SK-N-SH (cell line): ENCODE results near the gene DDX31. TPM values are rescaled to one million over a fixed set of nuclear protein-coding genes. Genes with fewer than 3 reads are reported as not detected.

ENCODE experiments used
- CTCF ChIA-PET: fragments of 300-600, 350-600 bp; formaldehyde crosslinking; extraction: SDS; loops from one replicate; lab custom pipeline; 2021; lab: Yijun Ruan, JAX
- POLR2A ChIA-PET: fragments of 350-600 bp; sonication (Branson Sonifier 250); formaldehyde crosslinking; extraction: SDS; loops from one replicate; lab custom pipeline; 2020; ENCODE audit warnings: antibody characterized with exemption, inconsistent platforms; lab: Yijun Ruan, JAX
- DNase-seq: peaks from one replicate; pipeline ENCODE4 v3.0.0; 2012
- H2AFZ ChIP-seq: fragments of 200-600 bp; sonication (generic); 2 replicates; pipeline ENCODE4 v1.8.1; 2016; ENCODE audit warnings: antibody characterized with exemption, mild to moderate bottlenecking, low read depth
- H3F3A ChIP-seq: fragments of 200-600 bp; sonication (generic); replicated peaks from 2 replicates; pipeline ENCODE3; 2016; ENCODE audit warnings: antibody characterized with exemption, mild to moderate bottlenecking; ENCODE audit not compliant: insufficient read depth
- H3K27ac ChIP-seq, 2 experiments: fragments of 200-500 bp in 1 of 2; fragments of 200-600 bp in 1 of 2; sonication (Bioruptor generic) in 1 of 2; sonication (generic), shearing (Covaris generic) in 1 of 2; 2 replicates each; pipeline versions ENCODE4 v1.5.1 to v1.6.1; 2014 to 2016; ENCODE audit warnings: low read depth in 2 of 2, inconsistent platforms in 1 of 2, low read length in 1 of 2, mild to moderate bottlenecking in 1 of 2, mixed read lengths in 1 of 2
- H3K27me3 ChIP-seq: fragments of 200-600 bp; sonication (generic), shearing (Covaris generic); 2 replicates; pipeline ENCODE4 v1.6.1; 2016; ENCODE audit warnings: mixed run types; ENCODE audit not compliant: insufficient read depth
- H3K36me3 ChIP-seq, 2 experiments: fragments of 200-500 bp in 1 of 2; fragments of 200-600 bp in 1 of 2; sonication (Bioruptor generic) in 1 of 2; sonication (generic) in 1 of 2; replicated peaks in 1 of 2; 2 replicates each; pipeline versions ENCODE3 to v1.5.1; 2014 to 2016; ENCODE audit warnings: low read length in 1 of 2, mild to moderate bottlenecking in 1 of 2; ENCODE audit not compliant: insufficient read depth in 2 of 2, control insufficient read depth in 1 of 2
- H3K4me1 ChIP-seq, 2 experiments: fragments of 200-500 bp in 1 of 2; fragments of 200-600 bp in 1 of 2; sonication (Bioruptor generic) in 1 of 2; sonication (generic), shearing (Covaris generic) in 1 of 2; 2 replicates each; pipeline versions ENCODE4 v1.5.1 to v1.6.1; 2014 to 2016; ENCODE audit warnings: low read depth in 1 of 2, low read length in 1 of 2, mixed run types in 1 of 2; ENCODE audit not compliant: insufficient read depth in 2 of 2, control insufficient read depth in 1 of 2
- H3K4me2 ChIP-seq: fragments of 200-600 bp; sonication (generic), shearing (Covaris generic); 2 replicates; pipeline ENCODE4 v1.6.1; 2017; ENCODE audit warnings: mixed run types
- H3K4me3 ChIP-seq, 2 experiments: fragments of 200-500 bp in 1 of 2; fragments of 200-600 bp in 1 of 2; sonication (Bioruptor generic) in 1 of 2; sonication (generic), shearing (Covaris generic) in 1 of 2; 2 replicates each; pipeline versions ENCODE4 v1.5.1 to v1.8.1; 2014 to 2016; ENCODE audit warnings: low read depth in 2 of 2, inconsistent platforms in 1 of 2, low read length in 1 of 2, mild to moderate bottlenecking in 1 of 2, mixed read lengths in 1 of 2, moderate library complexity in 1 of 2
- H3K79me2 ChIP-seq: fragments of 200-600 bp; sonication (generic); 2 replicates; pipeline ENCODE4 v1.8.1; 2017; ENCODE audit warnings: mild to moderate bottlenecking; ENCODE audit not compliant: insufficient read depth
- H3K9ac ChIP-seq: fragments of 200-600 bp; sonication (generic); 2 replicates; pipeline ENCODE4 v1.6.1; 2017; ENCODE audit warnings: mixed run types
- H3K9me2 ChIP-seq: fragments of 200-600 bp; sonication (generic); 2 replicates; pipeline ENCODE4 v1.6.1; 2017; ENCODE audit warnings: mixed run types
- H3K9me3 ChIP-seq: fragments of 200-600 bp; sonication (generic); 2 replicates; pipeline ENCODE4 v1.6.1; 2017; ENCODE audit warnings: mixed run types, mild to moderate bottlenecking, moderate library complexity
- H4K20me1 ChIP-seq: fragments of 200-600 bp; sonication (generic); 2 replicates; pipeline ENCODE4 v1.6.1; 2017; ENCODE audit warnings: mild to moderate bottlenecking, mixed run types; ENCODE audit not compliant: insufficient read depth
- ELF1 ChIP-seq: IDR thresholded peaks from 2 replicates; pipeline ENCODE4 v1.4.0; 2012
- FOXJ3 ChIP-seq: sonication (generic); formaldehyde crosslinking; IDR thresholded peaks from 2 replicates; pipeline ENCODE4 v1.5.1; 2020; ENCODE audit warnings: mild to moderate bottlenecking, missing genetic modification reagents
- FOXM1 ChIP-seq: IDR thresholded peaks from 2 replicates; pipeline ENCODE4 v1.4.0; 2012; ENCODE audit warnings: low read depth, mild to moderate bottlenecking
- GATA2 ChIP-seq: sonication (generic); formaldehyde crosslinking; IDR thresholded peaks from 2 replicates; pipeline ENCODE4 v1.5.0; 2020; ENCODE audit warnings: mild to moderate bottlenecking, missing genetic modification reagents
- IRF3 ChIP-seq: fragments of 150-350 bp; IDR thresholded peaks from 2 replicates; pipeline ENCODE4 v1.6.1; 2016; ENCODE audit warnings: mild to moderate bottlenecking, low read depth, low read length
- MAX ChIP-seq: IDR thresholded peaks from 2 replicates; pipeline ENCODE4 v1.4.0; 2012; ENCODE audit warnings: low read depth
- NFIC ChIP-seq: IDR thresholded peaks from 2 replicates; pipeline ENCODE4 v1.4.0; 2012; ENCODE audit warnings: borderline replicate concordance
- PBX3 ChIP-seq: IDR thresholded peaks from 2 replicates; pipeline ENCODE4; 2012
- POLR2AphosphoS5 ChIP-seq: IDR thresholded peaks from 2 replicates; pipeline ENCODE4 v1.6.1; 2012; ENCODE audit warnings: low read depth, low read length
- RCOR1 ChIP-seq: fragments of 150-350 bp; IDR thresholded peaks from 2 replicates; pipeline ENCODE4 v1.6.1; 2017; ENCODE audit warnings: antibody characterized with exemption, low read length
- RXRA ChIP-seq: IDR thresholded peaks from 2 replicates; pipeline ENCODE4 v1.4.0; 2012; ENCODE audit warnings: low read depth, mild to moderate bottlenecking, borderline replicate concordance
- SIN3A ChIP-seq: IDR thresholded peaks from 2 replicates; pipeline ENCODE4 v1.6.1; 2012; ENCODE audit warnings: low read depth, mild to moderate bottlenecking, low read length, moderate library complexity, borderline replicate concordance
- SMC3 ChIP-seq: IDR thresholded peaks from 2 replicates; pipeline ENCODE4 v1.6.1; 2012; ENCODE audit warnings: low read depth, low read length, improper control_type of control experiment
- TAF1 ChIP-seq: IDR thresholded peaks from 2 replicates; pipeline ENCODE4 v1.6.1; 2012; ENCODE audit warnings: low read depth, mild to moderate bottlenecking, low read length, moderate library complexity, borderline replicate concordance
- TCF12 ChIP-seq: IDR thresholded peaks from 2 replicates; pipeline ENCODE4 v1.4.0; 2012
- TEAD4 ChIP-seq: IDR thresholded peaks from 2 replicates; pipeline ENCODE4 v1.4.0; 2012; ENCODE audit warnings: mild to moderate bottlenecking, borderline replicate concordance; ENCODE audit not compliant: insufficient read depth
- USF2 ChIP-seq: fragments of 150-350 bp; IDR thresholded peaks from 2 replicates; pipeline ENCODE4 v1.6.1; 2017; ENCODE audit warnings: antibody characterized with exemption, low read length, low read depth, borderline replicate concordance
- ZBTB33 ChIP-seq: IDR thresholded peaks from 2 replicates; pipeline ENCODE4 v1.4.0; 2012; ENCODE audit warnings: low read depth, borderline replicate concordance
- WGBS: methylation state at CpG from one replicate; pipeline ENCODE4 v1.1.6; 2017; ENCODE audit warnings: low lambda C conversion rate; 5-methylcytosine and 5-hydroxymethylcytosine counted together
- polyA plus RNA-seq, 3 experiments: library from polyadenylated mRNA; depleted of rRNA; stranded (reverse); fragments of >200 nt; gene quantifications; 2 replicates each; pipeline ENCODE4 v1.2.3, GENCODE V29; 2012

DDX31 gene
- polyA plus RNA-seq, 1 of the 3 experiments (the other 2 are of a cell fraction), result 13.9 TPM

- no peaks in the 10 kb centered on the region for H3K27me3 ChIP-seq
- no peaks in the 10 kb centered on the region for H4K20me1 ChIP-seq
- DNase-seq, result no peak
- H3K79me2 ChIP-seq, result no peaks in the 10 kb centered on the region
- H3K4me2 ChIP-seq, result no peak overlapping the region
- TF ChIP-seq ELF1 (no peak), GATA2 (CRISPR knock-in tag) (no peak), FOXJ3 (no peak), TAF1 (no peak), RCOR1 (no peak), SIN3A (no peak), PBX3 (no peak), POLR2AphosphoS5 (no peak), RXRA (no peak), TEAD4 (no peak), SMC3 (no peak), FOXM1 (no peak), NFIC (no peak), TCF12 (no peak), USF2 (no peak), IRF3 (no peak), MAX (no peak), ZBTB33 (no peak)
- WGBS, result 71% methylated on average over 9 of the region's 9 CpGs
- POLR2A ChIA-PET, result interaction anchor here (1.4 kb wide), 1 partner anchor 47 kb away, joined by 3 read pairs; no protein-coding TSS in a partner anchor
- CTCF ChIA-PET, result interaction anchor here (0.6 to 5.2 kb wide), 19 partner anchors 8 to 135 kb away, joined by 3 to 60 read pairs (median 8); no protein-coding TSS in a partner anchor
- H3K9me3 ChIP-seq, result no peaks in the 10 kb centered on the region
- no peak overlapping the region; a peak in 1 of 4 replicates for H3K4me3 ChIP-seq
- H3K9me2 ChIP-seq, result no peaks in the 10 kb centered on the region
- H3K4me1 ChIP-seq, result peaks cover 0 to 49% of the 10 kb centered on the region in 2 experiments; a peak in 1 of 4 replicates
- H3F3A ChIP-seq, result no peaks in the 10 kb centered on the region
- no peak overlapping the region for H2AFZ ChIP-seq
- H3K9ac ChIP-seq, result no peak overlapping the region
- peak overlapping the region in 1 of 2 experiments; percentile 85; a peak in 2 of 4 replicates for H3K27ac ChIP-seq
- no peaks in the 10 kb centered on the region for H3K36me3 ChIP-seq
Observed at GRCh38 chr9:132545578-132545977, 124.2 kb downstream of the DDX31 start.
